ENCODE data around the gene ADCY2.

Gene ADCY2

GRCh38 chr5:7517006-7517405, 121.1 kb downstream of the ADCY2 start:
- no peak for TF ChIP-seq CTCF (IDR thresholded peaks at IDR 0.05; ENCODE audit: low read depth, low read length)
- H3K4me3 ChIP-seq (ENCODE audit: low read depth, low read length) = no peak overlapping the region

GRCh38 chr5:7518947-7519560, 123.1 kb downstream of the ADCY2 start:
- no peak for TF ChIP-seq CTCF (IDR thresholded peaks at IDR 0.05; ENCODE audit: low read depth, low read length)
- no peak overlapping the region for H3K4me3 ChIP-seq (ENCODE audit: low read depth, low read length)

- TF ChIP-seq CTCF (IDR thresholded peaks at IDR 0.05; ENCODE audit: low read depth, low read length) = no peak
- no peak overlapping the region for H3K4me3 ChIP-seq (ENCODE audit: low read depth, low read length)
Measured at GRCh38 chr5:7519564-7519963, 123.6 kb downstream of the ADCY2 start.

GRCh38 chr5:7529880-7530279, 133.9 kb downstream of the ADCY2 start:
- no peak for TF ChIP-seq CTCF (IDR thresholded peaks at IDR 0.05; ENCODE audit: low read depth, low read length)
- H3K4me3 ChIP-seq (ENCODE audit: low read depth, low read length) = no peak overlapping the region

GRCh38 chr5:7533941-7534340, 138.0 kb downstream of the ADCY2 start:
- no peak for TF ChIP-seq CTCF (IDR thresholded peaks at IDR 0.05; ENCODE audit: low read depth, low read length)
- H3K4me3 ChIP-seq (ENCODE audit: low read depth, low read length) = no peak overlapping the region

GRCh38 chr5:7534505-7534904, 138.6 kb downstream of the ADCY2 start:
- TF ChIP-seq CTCF (IDR thresholded peaks at IDR 0.05; ENCODE audit: low read depth, low read length) = no peak

GRCh38 chr5:7537573-7537972, 141.6 kb downstream of the ADCY2 start:
- TF ChIP-seq CTCF (IDR thresholded peaks at IDR 0.05; ENCODE audit: low read depth, low read length) = no peak
- no peak overlapping the region for H3K4me3 ChIP-seq (ENCODE audit: low read depth, low read length)

More at GRCh38 chr5:7534505-7534904, 138.6 kb downstream of the ADCY2 start:
- no peak overlapping the region for H3K4me3 ChIP-seq (ENCODE audit: low read depth, low read length)
